Stimulated activated CD8-positive, alpha-beta memory T cell treated with anti-CD3 and anti-CD28 coated beads, Interleukin-7, amount 100 ng/mL, for 24 hours (primary cell): ENCODE measurements around the gene PRR35.

Source experiments
- DNase-seq: peaks from one replicate; pipeline ENCODE4 v3.0.0-alpha.2; 2020; ENCODE audit warnings: low read depth

Gene PRR35

GRCh38 chr16:528111-529011, 31.8 kb upstream of the PRR35 start:
- DNase-seq, result no peak

GRCh38 chr16:529012-529575, 31.1 kb upstream of the PRR35 start:
- no peak for DNase-seq

GRCh38 chr16:530111-530817, 29.9 kb upstream of the PRR35 start:
- no peak for DNase-seq

- DNase-seq, result no peak
Observed at GRCh38 chr16:531494-532125, 28.6 kb upstream of the PRR35 start.

GRCh38 chr16:533391-534123, 26.6 kb upstream of the PRR35 start:
- DNase-seq, result no peak

GRCh38 chr16:534135-534534, 26.1 kb upstream of the PRR35 start:
- DNase-seq, result no peak

GRCh38 chr16:534856-535445, 25.2 kb upstream of the PRR35 start:
- no peak for DNase-seq

- no peak for DNase-seq
Observed at GRCh38 chr16:535446-536405, 24.5 kb upstream of the PRR35 start.

- DNase-seq, result no peak
Observed at GRCh38 chr16:536746-537145, 23.4 kb upstream of the PRR35 start.

- DNase-seq, result no peak
Observed at GRCh38 chr16:537415-538335, 22.5 kb upstream of the PRR35 start.

GRCh38 chr16:539901-540530, 20.2 kb upstream of the PRR35 start:
- no peak for DNase-seq

- DNase-seq, result no peak
Observed at GRCh38 chr16:540645-541340, 19.4 kb upstream of the PRR35 start.

GRCh38 chr16:543301-544164, 16.7 kb upstream of the PRR35 start:
- DNase-seq, result no peak

- no peak for DNase-seq
Observed at GRCh38 chr16:544517-544916, 15.7 kb upstream of the PRR35 start.

- no peak for DNase-seq
Observed at GRCh38 chr16:546909-547770, 13.1 kb upstream of the PRR35 start.

GRCh38 chr16:548586-548985, 11.6 kb upstream of the PRR35 start:
- no peak for DNase-seq
